ENCODE data around the gene SLC9A3.
"Not testable (repeated sequence)": the region's sequence is repeated elsewhere in the genome, so short reads cannot be mapped to it uniquely, and the experiment has no call there.

Gene SLC9A3

DNA sequence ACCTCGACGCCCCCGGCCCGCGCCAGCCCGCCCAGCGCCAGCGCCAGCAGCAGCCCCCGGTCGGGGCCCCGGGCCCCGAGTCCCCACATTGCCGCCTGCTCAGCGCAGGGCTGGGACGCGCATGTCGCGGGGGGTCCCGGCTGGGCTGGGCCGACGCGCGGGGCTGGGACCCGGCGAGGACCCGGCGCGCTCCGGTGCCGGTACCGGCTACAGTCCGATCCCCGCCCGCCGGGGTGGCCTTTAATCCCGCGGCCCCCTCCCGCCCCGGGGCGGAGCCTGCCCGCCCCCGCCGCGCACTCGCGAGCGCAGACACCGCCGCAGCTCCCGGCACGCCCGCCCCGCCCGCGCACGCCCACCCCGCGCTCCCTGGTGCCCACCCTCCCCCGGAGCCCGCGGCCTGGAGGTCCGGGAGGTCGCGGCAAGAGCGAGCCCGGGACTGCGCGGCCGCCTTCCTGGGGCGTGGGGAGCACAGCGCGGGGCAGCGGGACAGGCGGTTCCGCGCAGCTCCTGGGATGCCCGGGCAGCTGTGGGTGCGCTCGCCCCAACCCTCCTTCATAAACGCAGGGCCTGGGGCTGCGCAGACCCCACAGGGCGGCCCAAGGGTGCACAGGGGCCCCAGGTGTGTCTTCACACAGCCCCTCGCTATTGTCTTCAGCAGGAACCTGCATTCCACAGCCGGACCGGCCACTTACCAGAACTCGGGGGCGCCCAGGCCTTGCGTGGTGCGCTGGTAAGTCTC, at the start of gene SLC9A3:
Gene SLC9A3 (minus strand): TSS at position 216 of the 739 bp plus-strand sequence.
- no peak for DNase-seq

GRCh38 chr5:573976-574375, 49.7 kb upstream of the SLC9A3 start:
- DNase-seq, result no peak

GRCh38 chr5:573206-573605, 49.0 kb upstream of the SLC9A3 start:
- DNase-seq, result no peak

DNA sequence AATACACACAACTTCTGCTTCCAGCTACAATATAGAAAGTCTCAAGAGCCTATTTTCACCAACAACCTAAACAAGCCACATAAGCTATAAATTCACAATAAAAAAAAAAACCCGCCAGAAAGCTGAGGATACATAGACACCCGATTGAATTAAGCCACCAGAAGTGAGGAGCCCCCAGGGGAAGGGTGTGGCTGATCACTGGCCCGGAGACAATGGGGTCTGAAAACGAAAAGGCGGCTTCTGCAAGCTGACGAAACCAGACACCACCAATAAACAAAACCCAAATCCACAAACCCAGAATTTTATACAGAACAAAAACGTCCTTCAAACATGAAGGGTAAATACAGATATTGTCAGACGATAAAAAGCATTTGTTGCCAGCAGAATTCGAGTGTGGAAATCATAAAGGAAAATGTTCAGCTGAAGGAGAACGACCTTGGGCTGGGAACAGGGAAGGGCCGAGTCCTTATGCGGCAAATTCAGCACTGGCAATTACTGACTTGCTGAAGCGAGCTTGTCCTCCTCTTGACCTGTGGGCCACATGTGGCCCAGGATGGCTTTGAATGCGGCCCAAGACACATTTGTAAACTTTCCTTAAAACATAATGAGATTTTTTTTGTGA, 48.3 kb upstream of the SLC9A3 start:
- no peak for DNase-seq

GRCh38 chr5:571791-572190, 47.5 kb upstream of the SLC9A3 start:
- DNase-seq, result no peak

GRCh38 chr5:570886-571285, 46.6 kb upstream of the SLC9A3 start:
- DNase-seq, result no peak

- no peak for DNase-seq
Measured at GRCh38 chr5:570446-570845, 46.2 kb upstream of the SLC9A3 start.

- no peak for DNase-seq
Measured at GRCh38 chr5:569868-570361, 45.7 kb upstream of the SLC9A3 start.

- DNase-seq, result no peak
Measured at GRCh38 chr5:569358-569867, 45.2 kb upstream of the SLC9A3 start.

DNA sequence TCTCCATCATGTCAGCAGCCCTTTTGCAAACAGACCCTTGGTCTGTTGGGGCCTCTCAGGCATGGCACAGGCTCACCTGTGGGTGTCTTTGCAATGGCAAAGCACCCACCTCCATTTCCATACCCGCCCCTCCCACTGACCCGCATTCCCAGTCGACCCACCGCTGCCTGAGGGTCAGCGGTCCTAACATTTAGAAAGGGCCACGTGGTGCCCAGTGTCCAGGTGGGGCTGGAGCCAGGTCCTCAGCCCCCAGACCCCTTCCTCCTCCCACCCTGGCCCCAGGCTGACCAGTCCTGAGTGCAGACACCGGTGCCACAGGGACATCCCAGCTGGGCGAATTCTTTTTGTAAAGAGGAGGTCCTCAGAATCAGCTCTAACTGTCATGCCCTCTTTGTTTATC, 44.6 kb upstream of the SLC9A3 start:
- no peak for DNase-seq

GRCh38 chr5:568061-568781, 44.0 kb upstream of the SLC9A3 start:
- DNase-seq, result no peak

GRCh38 chr5:567664-568060, 43.4 kb upstream of the SLC9A3 start:
- no peak for DNase-seq

- DNase-seq, result no peak
Measured at GRCh38 chr5:566636-567309, 42.5 kb upstream of the SLC9A3 start.

DNA sequence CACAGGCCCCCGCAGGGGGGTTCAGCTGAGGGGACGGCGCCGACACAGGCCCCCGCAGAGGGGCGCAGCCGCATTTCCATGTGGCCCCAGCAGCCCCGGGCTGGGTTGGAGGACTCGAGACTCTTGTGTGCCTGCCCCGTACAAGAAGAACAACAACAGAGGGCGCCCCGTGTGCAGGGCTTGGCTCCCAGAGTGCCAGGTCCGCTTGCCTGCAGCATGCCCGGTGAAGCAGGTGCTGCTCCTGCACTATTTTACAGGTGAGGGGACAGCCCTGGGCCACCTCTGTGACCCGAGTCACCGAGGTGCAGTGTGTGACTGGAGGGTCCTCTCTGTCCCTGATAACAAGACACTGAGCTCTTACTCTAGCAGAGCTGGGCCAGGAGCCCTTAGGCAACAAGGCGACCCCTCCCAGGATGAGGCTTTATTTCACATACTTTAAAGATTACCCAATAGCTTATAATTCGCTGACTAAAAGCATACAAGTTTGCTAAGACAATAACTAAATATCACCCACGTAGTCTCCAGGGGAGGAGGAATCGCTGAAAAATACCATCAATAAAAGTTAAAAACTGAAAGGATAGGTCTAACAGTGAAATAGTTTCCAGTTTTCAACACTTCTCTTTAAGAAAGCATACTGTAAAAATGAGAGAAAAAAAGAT, 41.7 kb upstream of the SLC9A3 start:
- no peak for DNase-seq

DNA sequence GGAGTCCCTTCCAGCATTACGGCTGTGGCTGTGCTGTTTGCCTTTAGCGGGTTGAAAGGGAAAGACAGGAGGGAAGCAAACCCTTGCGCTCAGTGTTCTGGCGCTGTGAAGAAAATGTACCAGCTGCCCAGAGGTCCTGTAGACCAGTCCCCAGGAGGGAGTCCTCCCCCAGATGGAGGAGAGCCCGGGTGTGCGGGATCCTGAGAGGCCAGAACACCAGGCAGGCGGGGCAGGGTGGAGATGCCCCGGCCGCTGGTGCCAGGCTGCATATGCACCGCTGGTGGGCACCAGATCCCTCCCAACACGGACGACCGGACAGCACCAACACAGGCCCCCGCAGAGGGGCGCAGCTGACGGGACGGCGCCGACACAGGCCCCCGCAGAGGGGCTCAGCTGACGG, 37.2 kb upstream of the SLC9A3 start:
- no peak for DNase-seq

DNA sequence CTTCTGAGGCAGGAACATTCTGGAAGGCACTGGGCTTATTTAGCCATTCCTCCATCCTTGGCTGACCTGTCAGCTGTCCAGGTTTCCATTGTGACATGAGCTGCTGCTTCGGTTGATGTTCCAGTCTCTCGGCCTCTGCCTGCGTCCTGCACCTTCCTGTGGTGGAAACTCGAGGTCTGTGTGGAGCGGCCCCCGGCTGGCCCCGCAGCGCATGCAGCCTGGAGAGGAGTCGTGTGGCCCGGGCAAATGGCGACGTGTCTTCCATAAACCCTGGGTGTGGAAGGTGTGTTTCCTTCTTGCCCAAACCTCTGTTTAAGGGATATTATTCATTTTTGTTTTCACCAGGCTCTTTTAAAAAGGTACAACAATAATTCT, 36.5 kb upstream of the SLC9A3 start:
- DNase-seq, result no peak

- no peak for DNase-seq
Measured at GRCh38 chr5:558871-559503, 34.7 kb upstream of the SLC9A3 start.

DNA sequence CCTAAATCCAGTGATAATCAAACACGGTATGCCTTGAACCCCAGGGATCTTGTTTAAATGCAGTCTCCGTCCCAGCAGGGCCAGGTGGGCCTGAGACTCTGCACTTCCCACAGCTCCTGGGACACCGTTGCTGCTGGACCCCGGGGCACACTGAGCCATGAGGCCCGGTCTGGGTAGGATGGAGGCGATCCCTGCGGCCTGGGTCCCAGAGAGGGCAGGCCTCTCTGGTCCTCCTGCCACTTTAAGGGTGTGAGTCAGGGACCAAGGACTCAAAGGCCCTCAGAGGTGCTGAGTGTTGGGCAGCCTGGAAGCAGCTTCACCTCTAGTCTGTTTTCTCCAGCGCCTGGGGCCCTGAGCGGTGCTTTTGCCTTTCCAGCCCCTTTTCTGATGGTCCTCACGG, 34.1 kb upstream of the SLC9A3 start:
- no peak for DNase-seq

- DNase-seq, result not testable (repeated sequence)
Measured at GRCh38 chr5:557917-558316, 33.7 kb upstream of the SLC9A3 start.

DNA sequence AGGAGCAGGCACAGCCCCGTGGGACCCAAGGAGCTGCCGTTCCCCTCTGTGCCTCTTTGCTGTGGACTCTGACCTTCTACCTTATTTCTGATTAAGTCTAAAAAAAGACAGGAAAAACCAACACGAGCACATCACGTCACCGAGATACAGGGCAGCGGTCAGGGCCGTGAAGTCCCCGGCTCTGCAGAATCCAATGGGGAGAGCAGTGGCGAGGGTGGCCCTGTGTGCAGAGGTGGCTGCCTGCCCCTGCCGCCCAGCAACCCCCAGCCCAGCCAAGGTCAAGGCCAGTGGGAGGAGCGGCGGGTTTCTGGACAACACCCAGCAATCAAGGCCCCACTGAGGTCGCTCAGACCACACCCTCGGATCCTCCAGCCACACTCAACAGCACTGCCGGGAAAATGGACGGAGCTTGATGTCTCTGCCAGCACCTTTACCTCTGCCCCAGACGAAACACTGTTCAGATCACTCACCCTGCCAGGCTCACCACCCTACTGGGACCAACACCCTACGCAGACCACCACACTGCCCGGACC, 32.7 kb upstream of the SLC9A3 start:
- DNase-seq, result no peak

DNA sequence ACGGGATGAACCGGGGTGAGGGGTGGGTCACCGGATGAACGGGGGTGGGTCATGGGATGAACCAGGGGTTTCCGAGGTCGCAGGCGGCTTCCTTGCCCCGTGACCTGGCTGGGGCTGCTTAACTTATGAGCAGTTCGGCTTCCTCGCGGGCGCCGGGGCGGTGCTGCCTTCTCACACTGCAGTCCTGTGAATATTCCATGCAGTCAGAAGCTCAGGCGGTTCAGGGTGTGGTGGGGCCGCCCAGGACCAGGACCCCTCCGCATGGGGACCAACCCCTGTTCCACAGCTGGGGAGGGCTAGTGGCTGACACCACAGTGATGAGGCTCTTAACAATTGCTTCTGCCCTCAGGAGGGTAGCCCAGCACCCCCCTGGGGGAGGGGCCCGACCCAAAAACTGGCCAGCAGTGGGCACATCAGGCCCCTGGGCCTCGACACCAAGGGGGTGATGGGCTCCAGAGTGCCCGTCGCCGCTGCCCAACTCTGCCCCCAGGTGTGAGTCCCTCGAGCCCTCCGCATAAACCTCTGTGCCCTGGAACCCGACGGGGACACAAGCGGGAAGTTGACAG, 30.9 kb upstream of the SLC9A3 start:
- no peak for DNase-seq

Measured in CD4-positive, alpha-beta T cell treated with Interleukin-6 for 4 hours (primary cell).